Kidney epithelial cell (primary cell): Measurements from ENCODE around the gene ZNF324. TPM values are rescaled to one million over a fixed set of nuclear protein-coding genes. Genes with fewer than 3 reads are reported as not detected.

Experiments
- DNase-seq: peaks from one replicate; pipeline ENCODE4 v3.0.0-alpha.2; 2010; ENCODE audit warnings: low read depth
- H3K27me3 ChIP-seq: 2 replicates; pipeline ENCODE4 v1.6.0; 2011; ENCODE audit warnings: low read length; ENCODE audit not compliant: control insufficient read depth, insufficient read depth
- H3K36me3 ChIP-seq: 2 replicates; pipeline ENCODE4 v1.5.1; 2011; ENCODE audit warnings: low read length; ENCODE audit not compliant: control insufficient read depth, insufficient read depth
- H3K4me3 ChIP-seq: 2 replicates; pipeline ENCODE4 v1.5.1; 2011; ENCODE audit warnings: low read depth, mild to moderate bottlenecking, control low read depth, low read length
- total RNA-seq: library from RNA; depleted of rRNA; stranded (reverse); fragments of >200 nt; gene quantifications from 2 replicates; pipeline ENCODE4 v1.2.3, GENCODE V29; 2015
- TF ChIP-seq, protein P1 (sequence below): IDR thresholded peaks from 2 replicates; pipeline ENCODE4 v1.5.1; 2011; ENCODE audit warnings: mild to moderate bottlenecking, moderate library complexity, low read length, control low read depth, inconsistent platforms; ENCODE audit not compliant: insufficient read depth, poor library complexity, severe bottlenecking

Gene ZNF324
- total RNA-seq, 1 donor from 2014 or later: 7.2 TPM

DNA sequence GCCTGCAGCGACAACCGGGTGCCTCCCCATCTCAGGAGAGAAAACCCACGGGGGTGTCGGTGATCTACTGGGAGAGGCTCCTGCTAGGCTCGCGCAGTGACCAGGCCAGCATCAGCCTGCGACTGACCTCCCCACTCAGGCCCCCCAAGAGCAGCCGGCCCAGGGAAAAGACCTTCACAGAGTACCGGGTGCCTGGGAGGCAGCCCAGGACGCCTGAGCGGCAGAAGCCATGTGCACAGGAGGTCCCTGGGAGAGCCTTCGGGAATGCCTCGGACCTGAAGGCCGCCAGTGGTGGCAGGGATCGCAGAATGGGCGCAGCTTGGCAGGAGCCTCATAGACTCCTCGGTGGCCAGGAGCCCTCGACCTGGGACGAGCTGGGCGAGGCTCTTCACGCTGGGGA lies 11.6 kb upstream of the ZNF324 start:
- DNase-seq: no peak
- Histone ChIP-seq H3K4me3 (no peak overlapping the region), H3K36me3 (peaks cover 2% of the 10 kb centered on the region), H3K27me3 (no peaks in the 10 kb centered on the region)
- TF ChIP-seq, protein P1, sequence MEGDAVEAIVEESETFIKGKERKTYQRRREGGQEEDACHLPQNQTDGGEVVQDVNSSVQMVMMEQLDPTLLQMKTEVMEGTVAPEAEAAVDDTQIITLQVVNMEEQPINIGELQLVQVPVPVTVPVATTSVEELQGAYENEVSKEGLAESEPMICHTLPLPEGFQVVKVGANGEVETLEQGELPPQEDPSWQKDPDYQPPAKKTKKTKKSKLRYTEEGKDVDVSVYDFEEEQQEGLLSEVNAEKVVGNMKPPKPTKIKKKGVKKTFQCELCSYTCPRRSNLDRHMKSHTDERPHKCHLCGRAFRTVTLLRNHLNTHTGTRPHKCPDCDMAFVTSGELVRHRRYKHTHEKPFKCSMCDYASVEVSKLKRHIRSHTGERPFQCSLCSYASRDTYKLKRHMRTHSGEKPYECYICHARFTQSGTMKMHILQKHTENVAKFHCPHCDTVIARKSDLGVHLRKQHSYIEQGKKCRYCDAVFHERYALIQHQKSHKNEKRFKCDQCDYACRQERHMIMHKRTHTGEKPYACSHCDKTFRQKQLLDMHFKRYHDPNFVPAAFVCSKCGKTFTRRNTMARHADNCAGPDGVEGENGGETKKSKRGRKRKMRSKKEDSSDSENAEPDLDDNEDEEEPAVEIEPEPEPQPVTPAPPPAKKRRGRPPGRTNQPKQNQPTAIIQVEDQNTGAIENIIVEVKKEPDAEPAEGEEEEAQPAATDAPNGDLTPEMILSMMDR: no peak

DNA sequence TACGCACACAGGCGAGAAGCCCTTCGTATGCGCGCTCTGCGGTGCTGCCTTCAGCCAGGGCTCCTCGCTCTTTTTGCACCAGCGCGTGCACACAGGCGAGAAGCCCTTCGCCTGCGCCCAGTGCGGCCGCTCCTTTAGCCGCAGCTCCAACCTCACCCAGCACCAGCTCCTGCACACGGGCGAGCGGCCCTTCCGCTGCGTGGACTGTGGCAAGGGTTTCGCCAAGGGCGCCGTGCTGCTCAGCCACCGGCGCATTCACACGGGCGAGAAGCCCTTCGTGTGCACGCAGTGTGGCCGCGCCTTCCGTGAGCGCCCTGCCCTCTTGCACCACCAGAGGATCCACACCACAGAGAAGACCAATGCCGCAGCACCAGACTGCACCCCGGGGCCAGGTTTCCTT lies 10.8 kb upstream of the ZNF324 start:
- no peaks in the 10 kb centered on the region for H3K27me3 ChIP-seq
- no peak overlapping the region for H3K4me3 ChIP-seq
- DNase-seq: no peak
- TF ChIP-seq, protein P1: no peak
- peaks cover 2% of the 10 kb centered on the region for H3K36me3 ChIP-seq

DNA sequence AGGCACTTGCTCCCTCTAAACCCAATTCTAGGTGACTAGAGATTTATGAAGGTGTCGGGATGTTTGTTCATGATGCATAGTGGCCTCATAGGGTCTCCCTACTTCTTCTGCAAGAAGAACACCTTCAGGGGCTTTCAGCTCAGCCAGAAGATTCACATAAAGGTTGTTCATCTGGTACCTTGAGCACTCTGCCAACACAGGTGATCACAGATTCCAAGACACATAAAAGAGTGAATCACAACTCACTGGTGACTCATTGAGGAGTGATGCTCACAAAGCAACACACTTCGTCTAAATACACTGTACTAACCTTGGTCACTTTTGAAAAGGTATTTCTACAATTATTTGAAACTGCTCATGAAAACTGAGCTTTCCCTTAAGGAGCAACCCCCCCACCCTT lies 6.8 kb upstream of the ZNF324 start:
- TF ChIP-seq, protein P1: no peak
- H3K27me3 ChIP-seq: no peaks in the 10 kb centered on the region
- no peak for DNase-seq

DNA sequence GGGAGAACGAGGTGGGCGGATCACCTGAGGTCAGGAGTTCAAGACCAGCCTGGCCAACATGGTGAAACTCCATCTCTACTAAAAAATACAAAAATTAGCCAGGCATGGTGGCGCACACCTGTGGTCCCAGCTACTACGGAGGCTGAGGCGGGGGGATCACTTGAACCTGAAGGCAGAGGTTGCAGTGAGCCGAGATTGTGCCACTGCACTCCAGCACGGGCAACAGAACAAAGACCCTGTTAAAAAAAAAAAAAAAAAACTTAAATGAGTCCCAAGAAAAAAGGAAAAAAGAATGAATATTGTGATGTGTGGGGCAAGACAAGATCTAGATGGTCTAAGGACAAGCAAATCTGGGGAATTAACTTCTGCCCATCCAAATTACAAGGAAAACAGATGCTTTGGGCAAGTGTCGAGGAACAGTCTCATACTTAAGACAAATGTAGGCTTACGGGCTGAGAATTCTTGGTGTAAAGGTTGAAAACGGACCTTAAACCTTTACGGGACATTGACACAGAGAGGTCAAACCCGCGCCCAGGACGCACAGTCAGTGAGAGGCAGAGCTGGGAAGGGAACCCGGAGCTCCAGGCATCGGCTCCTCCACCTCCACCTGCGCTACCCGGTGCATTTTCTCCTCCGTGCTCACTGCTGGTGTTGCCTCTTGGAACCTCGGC lies 656 bp upstream of the ZNF324 start:
- no peak for DNase-seq
- Histone ChIP-seq H3K36me3 (no peaks in the 10 kb centered on the region), H3K4me3 (peak overlapping the region; percentile 91), H3K27me3 (no peaks in the 10 kb centered on the region)
- TF ChIP-seq, protein P1: no peak

More for the DNA sequence above, 6.8 kb upstream of the ZNF324 start:
- Histone ChIP-seq H3K4me3 (no peak overlapping the region), H3K36me3 (peaks cover 1% of the 10 kb centered on the region)

DNA sequence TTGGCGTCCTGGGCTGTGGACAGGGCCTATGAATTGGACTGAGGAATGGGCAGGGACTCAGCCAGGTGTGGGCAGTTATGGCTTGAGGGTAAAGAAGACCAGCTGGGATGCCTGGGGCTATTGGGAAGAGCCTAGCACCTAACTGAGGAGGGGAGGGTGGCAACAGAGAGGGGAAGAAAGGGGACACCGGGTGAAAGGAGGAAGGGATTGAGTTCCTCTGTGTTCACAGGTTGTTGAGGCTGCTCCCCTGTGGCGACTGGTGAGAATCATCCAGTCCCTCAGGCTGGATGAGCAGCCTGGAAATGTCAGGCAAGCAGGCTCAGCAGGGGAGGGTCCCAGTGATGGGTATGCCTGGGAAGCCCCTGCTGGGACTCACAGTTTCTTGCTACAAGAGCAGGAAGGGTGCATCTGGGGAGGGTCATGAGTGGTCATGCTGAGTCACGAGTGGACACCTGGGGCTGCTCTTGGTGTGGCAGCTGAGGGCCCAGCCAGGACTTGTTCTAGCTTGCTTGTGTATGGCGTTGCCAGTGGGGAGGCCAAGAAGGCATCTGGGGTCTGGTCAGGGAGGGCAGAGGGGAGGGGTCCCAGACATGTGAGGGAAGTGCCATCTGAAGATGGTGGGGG lies 1.4 kb downstream of the ZNF324 start:
- DNase-seq: no peak
- H3K27me3 ChIP-seq: no peaks in the 10 kb centered on the region
- H3K4me3 ChIP-seq: no peak overlapping the region
- TF ChIP-seq, protein P1: no peak
- no peaks in the 10 kb centered on the region for H3K36me3 ChIP-seq
